Activated naive CD8-positive, alpha-beta T cell treated with anti-CD3 and anti-CD28 coated beads, Interleukin-2, amount 10 ng/mL, durations not matched to agents 7 days and 5 days (primary cell): ENCODE data around the gene PITPNM2. TPM values are rescaled to one million over a fixed set of nuclear protein-coding genes. Genes with fewer than 3 reads are reported as not detected.

Experiments
- ATAC-seq: fragments of 150-1000 bp; cut with Tn5 transposase; one replicate; pipeline ENCODE4 v1.10.0; 2021; ENCODE audit warnings: low read depth, moderate library complexity
- POLR2A ChIA-PET: fragments of 350-600 bp; sonication (Branson Sonifier 250); formaldehyde crosslinking; loops from one replicate; lab custom pipeline; 2021; ENCODE audit warnings: antibody characterized with exemption; lab: Charles Lee
- DNase-seq: peaks from one replicate; pipeline ENCODE4 v3.0.0; 2021
- H3K27ac Mint-ChIP-seq: one replicate; pipeline ENCODE4 v1.8.0; 2022; ENCODE audit warnings: mild to moderate bottlenecking, mixed read lengths
- H3K27me3 Mint-ChIP-seq: one replicate; pipeline ENCODE4 v1.8.0; 2022; ENCODE audit warnings: mild to moderate bottlenecking, moderate library complexity, mixed read lengths
- H3K36me3 Mint-ChIP-seq: one replicate; pipeline ENCODE4 v1.8.0; 2021; ENCODE audit warnings: mild to moderate bottlenecking, mixed read lengths
- H3K4me1 Mint-ChIP-seq: one replicate; pipeline ENCODE4 v1.8.0; 2021; ENCODE audit warnings: mixed read lengths
- H3K4me3 Mint-ChIP-seq: one replicate; pipeline ENCODE4 v1.8.0; 2022; ENCODE audit warnings: mild to moderate bottlenecking, moderate library complexity, mixed read lengths
- H3K9me3 Mint-ChIP-seq: one replicate; pipeline ENCODE4 v1.8.0; 2021; ENCODE audit warnings: mixed read lengths
- total RNA-seq, 2 experiments: library from RNA; stranded (reverse); gene quantifications; one replicate each; pipeline ENCODE4 v1.2.3, GENCODE V29; 2021

The PITPNM2 gene
- total RNA-seq, 2 experiments from 2014 or later = 15.2 to 18.1 TPM

GRCh38 chr12:123141615-123142517 lies 9.0 kb downstream of the PITPNM2 start:
- Mint-ChIP-seq H3K9me3 (no peaks in the 10 kb centered on the region), H3K27ac (no peak overlapping the region), H3K36me3 (peaks cover 10% of the 10 kb centered on the region), H3K4me1 (peaks cover 15% of the 10 kb centered on the region), H3K27me3 (no peaks in the 10 kb centered on the region), H3K4me3 (no peak overlapping the region)
- POLR2A ChIA-PET = interaction anchor here (1.6 to 2.4 kb wide), 2 partner anchors 10 to 67 kb away, joined by 6 to 7 read pairs; partner anchors contain the start of gene PITPNM2
- DNase-seq = no peak
- ATAC-seq = no peak

- H3K27me3 Mint-ChIP-seq = no peaks in the 10 kb centered on the region
- DNase-seq (no peak), ATAC-seq (no peak)
- POLR2A ChIA-PET = interaction anchor here (0.5 to 2.4 kb wide), 4 partner anchors 10 to 92 kb away, joined by 3 to 7 read pairs (median 4); partner anchors contain the start of genes MPHOSPH9, MTRFR and PITPNM2
- no peak overlapping the region for H3K4me3 Mint-ChIP-seq
- H3K4me1 Mint-ChIP-seq = peaks cover 14% of the 10 kb centered on the region
- peaks cover 8% of the 10 kb centered on the region for H3K36me3 Mint-ChIP-seq
- no peaks in the 10 kb centered on the region for H3K9me3 Mint-ChIP-seq
- H3K27ac Mint-ChIP-seq = no peak overlapping the region
Observed at GRCh38 chr12:123140676-123141614, 9.9 kb downstream of the PITPNM2 start.

GRCh38 chr12:123139926-123140675 lies 10.8 kb downstream of the PITPNM2 start:
- no peak for DNase-seq
- H3K4me1 Mint-ChIP-seq = peaks cover 17% of the 10 kb centered on the region
- H3K27ac Mint-ChIP-seq = no peak overlapping the region
- H3K36me3 Mint-ChIP-seq = peaks cover 6% of the 10 kb centered on the region
- H3K4me3 Mint-ChIP-seq = no peak overlapping the region
- peak; percentile 45 for ATAC-seq
- H3K9me3 Mint-ChIP-seq = no peaks in the 10 kb centered on the region
- H3K27me3 Mint-ChIP-seq = no peaks in the 10 kb centered on the region
- POLR2A ChIA-PET = interaction anchor here (0.5 to 2.4 kb wide), 3 partner anchors 11 to 93 kb away, joined by 3 to 7 read pairs (median 3); partner anchors contain the start of genes MPHOSPH9, MTRFR and PITPNM2

- POLR2A ChIA-PET = no interaction called here
- Mint-ChIP-seq H3K4me1 (peaks cover 33% of the 10 kb centered on the region), H3K36me3 (peaks cover 9% of the 10 kb centered on the region), H3K27me3 (no peaks in the 10 kb centered on the region), H3K27ac (no peak overlapping the region), H3K4me3 (no peak overlapping the region), H3K9me3 (no peaks in the 10 kb centered on the region)
- DNase-seq (no peak), ATAC-seq (no peak)
Observed at GRCh38 chr12:123135688-123136087, 15.2 kb downstream of the PITPNM2 start.

- no peak overlapping the region for H3K27ac Mint-ChIP-seq
- POLR2A ChIA-PET = no interaction called here
- no peaks in the 10 kb centered on the region for H3K27me3 Mint-ChIP-seq
- ATAC-seq = no peak
- H3K9me3 Mint-ChIP-seq = no peaks in the 10 kb centered on the region
- peaks cover 9% of the 10 kb centered on the region for H3K36me3 Mint-ChIP-seq
- no peak overlapping the region for H3K4me3 Mint-ChIP-seq
- peaks cover 27% of the 10 kb centered on the region for H3K4me1 Mint-ChIP-seq
- DNase-seq = no peak
Observed at GRCh38 chr12:123134826-123135225, 16.1 kb downstream of the PITPNM2 start.

- H3K4me3 Mint-ChIP-seq = no peak overlapping the region
- H3K27ac Mint-ChIP-seq = no peak overlapping the region
- H3K4me1 Mint-ChIP-seq = peaks cover 26% of the 10 kb centered on the region
- H3K36me3 Mint-ChIP-seq = peaks cover 6% of the 10 kb centered on the region
- H3K9me3 Mint-ChIP-seq = no peaks in the 10 kb centered on the region
- ATAC-seq = no peak
- no peak for DNase-seq
- POLR2A ChIA-PET = no interaction called here
- no peaks in the 10 kb centered on the region for H3K27me3 Mint-ChIP-seq
Observed at GRCh38 chr12:123134271-123134671, 16.6 kb downstream of the PITPNM2 start.

- Mint-ChIP-seq H3K4me1 (peaks cover 26% of the 10 kb centered on the region), H3K36me3 (peaks cover 6% of the 10 kb centered on the region), H3K27ac (no peak overlapping the region), H3K27me3 (no peaks in the 10 kb centered on the region), H3K4me3 (no peak overlapping the region), H3K9me3 (no peaks in the 10 kb centered on the region)
- no peak for ATAC-seq
- POLR2A ChIA-PET = no interaction called here
- DNase-seq = no peak
Observed at GRCh38 chr12:123133701-123134100, 17.2 kb downstream of the PITPNM2 start.

GRCh38 chr12:123132951-123133619 lies 17.8 kb downstream of the PITPNM2 start:
- Mint-ChIP-seq H3K9me3 (no peaks in the 10 kb centered on the region), H3K27me3 (no peaks in the 10 kb centered on the region), H3K36me3 (peaks cover 6% of the 10 kb centered on the region), H3K4me3 (no peak overlapping the region), H3K27ac (no peak overlapping the region), H3K4me1 (peaks cover 26% of the 10 kb centered on the region)
- no peak for DNase-seq
- POLR2A ChIA-PET = interaction anchor here (1.5 to 2.7 kb wide), 4 partner anchors 13 to 89 kb away, joined by 4 to 12 read pairs (median 10); no protein-coding TSS in a partner anchor
- no peak for ATAC-seq

- no peaks in the 10 kb centered on the region for H3K9me3 Mint-ChIP-seq
- POLR2A ChIA-PET = interaction anchor here (0.6 to 2.7 kb wide), 14 partner anchors 9 to 357 kb away, joined by 3 to 12 read pairs (median 4); partner anchors contain the start of genes MPHOSPH9, MTRFR, PITPNM2 and SBNO1
- H3K4me3 Mint-ChIP-seq = peak overlapping the region; percentile 79
- H3K4me1 Mint-ChIP-seq = peaks cover 26% of the 10 kb centered on the region
- peak overlapping the region; percentile 89 for H3K27ac Mint-ChIP-seq
- DNase-seq (peak; percentile 66), ATAC-seq (peak; percentile 92)
- H3K27me3 Mint-ChIP-seq = no peaks in the 10 kb centered on the region
- H3K36me3 Mint-ChIP-seq = peaks cover 6% of the 10 kb centered on the region
Observed at GRCh38 chr12:123131879-123132402, 18.9 kb downstream of the PITPNM2 start.

- H3K36me3 Mint-ChIP-seq = peaks cover 6% of the 10 kb centered on the region
- H3K27me3 Mint-ChIP-seq = no peaks in the 10 kb centered on the region
- ATAC-seq (peak; percentile 31), DNase-seq (no peak)
- peak overlapping the region; percentile 89 for H3K27ac Mint-ChIP-seq
- peaks cover 27% of the 10 kb centered on the region for H3K4me1 Mint-ChIP-seq
- H3K4me3 Mint-ChIP-seq = peak overlapping the region; percentile 79
- POLR2A ChIA-PET = interaction anchor here (1.0 to 2.7 kb wide), 10 partner anchors 9 to 102 kb away, joined by 3 to 12 read pairs (median 4); partner anchors contain the start of genes MPHOSPH9, MTRFR and PITPNM2
- H3K9me3 Mint-ChIP-seq = no peaks in the 10 kb centered on the region
Observed at GRCh38 chr12:123131291-123131832, 19.5 kb downstream of the PITPNM2 start.

- POLR2A ChIA-PET = no interaction called here
- Mint-ChIP-seq H3K4me1 (peaks cover 27% of the 10 kb centered on the region), H3K4me3 (no peak overlapping the region), H3K9me3 (no peaks in the 10 kb centered on the region), H3K36me3 (peaks cover 3% of the 10 kb centered on the region), H3K27me3 (no peaks in the 10 kb centered on the region), H3K27ac (no peak overlapping the region)
- ATAC-seq (no peak), DNase-seq (no peak)
Observed at GRCh38 chr12:123129621-123130020, 21.3 kb downstream of the PITPNM2 start.

- H3K36me3 Mint-ChIP-seq = peaks cover 2% of the 10 kb centered on the region
Observed at GRCh38 chr12:123127182-123127495, 23.8 kb downstream of the PITPNM2 start.

More at GRCh38 chr12:123127182-123127495, 23.8 kb downstream of the PITPNM2 start:
- ATAC-seq (no peak), DNase-seq (no peak)
- no peaks in the 10 kb centered on the region for H3K27me3 Mint-ChIP-seq
- H3K4me1 Mint-ChIP-seq = peaks cover 28% of the 10 kb centered on the region
- H3K9me3 Mint-ChIP-seq = no peaks in the 10 kb centered on the region
- H3K4me3 Mint-ChIP-seq = no peak overlapping the region
- no peak overlapping the region for H3K27ac Mint-ChIP-seq
- POLR2A ChIA-PET = no interaction called here
